HepG2 (cell line): Measurements from ENCODE around the gene EXOC6B. TPM values are rescaled to one million over a fixed set of nuclear protein-coding genes. Genes with fewer than 3 reads are reported as not detected.

ENCODE experiments used
- FOXA3 ChIP-seq: IDR thresholded peaks from 2 replicates; pipeline ENCODE4 v1.6.1; 2016; ENCODE audit warnings: missing genetic modification reagents, missing compliant biosample characterization
- FOXK2 ChIP-seq: fragments of 450-650 bp; IDR thresholded peaks from 2 replicates; pipeline ENCODE4 v1.6.1; 2016
- NR2F6 ChIP-seq, 2 experiments: IDR thresholded peaks; 2 replicates each; pipeline ENCODE4 v1.6.1; 2016; ENCODE audit warnings: antibody characterized with exemption in 1 of 2, mild to moderate bottlenecking in 1 of 2
- PAWR ChIP-seq: sonication (generic); formaldehyde crosslinking; IDR thresholded peaks from 2 replicates; pipeline ENCODE4 v1.4.0; 2020; ENCODE audit warnings: missing genetic modification reagents, mild to moderate bottlenecking, borderline replicate concordance
- PCBP2 ChIP-seq: fragments of 200-400 bp; formaldehyde crosslinking; optimal IDR thresholded peaks from 2 replicates; pipeline ENCODE3; 2018; ENCODE audit warnings: low read length, low read depth; ENCODE audit not compliant: poor library complexity, severe bottlenecking
- STAT5B ChIP-seq: sonication (generic); formaldehyde crosslinking; IDR thresholded peaks from 2 replicates; pipeline ENCODE4 v1.4.0; 2020; ENCODE audit warnings: missing genetic modification reagents
- TEAD3 ChIP-seq: optimal IDR thresholded peaks from 2 replicates; pipeline ENCODE3; 2016; ENCODE audit warnings: borderline replicate concordance
- ZFP82 ChIP-seq: sonication (generic); formaldehyde crosslinking; IDR thresholded peaks from 2 replicates; pipeline ENCODE4 v1.5.1; 2020; ENCODE audit warnings: mild to moderate bottlenecking, missing genetic modification reagents, borderline replicate concordance
- ZNF230 ChIP-seq: sonication (generic); formaldehyde crosslinking; IDR thresholded peaks from 2 replicates; pipeline ENCODE4 v1.4.0; 2020; ENCODE audit warnings: mild to moderate bottlenecking, missing genetic modification reagents
- ZNF251 ChIP-seq: sonication (generic); formaldehyde crosslinking; IDR thresholded peaks from 2 replicates; pipeline ENCODE4 v1.9.0; 2021; ENCODE audit warnings: mild to moderate bottlenecking, missing genetic modification reagents
- ZNF329 ChIP-seq: sonication (generic); formaldehyde crosslinking; IDR thresholded peaks from 2 replicates; pipeline ENCODE4 v1.9.0; 2021; ENCODE audit warnings: low read depth, mild to moderate bottlenecking, missing genetic modification reagents
- ZNF350 ChIP-seq: sonication (generic); formaldehyde crosslinking; IDR thresholded peaks from 2 replicates; pipeline ENCODE4 v1.4.0; 2020; ENCODE audit warnings: mild to moderate bottlenecking, low read depth, missing genetic modification reagents, borderline replicate concordance
- ZNF546 ChIP-seq: sonication (generic); formaldehyde crosslinking; conservative IDR thresholded peaks from 2 replicates; pipeline ENCODE4 v1.8.1; 2023; ENCODE audit warnings: mild to moderate bottlenecking, missing genetic modification reagents
- polyA plus RNA-seq, 8 experiments: library from polyadenylated mRNA; depleted of rRNA in 3 of 8; stranded (reverse) in 7 of 8; unstranded in 1 of 8; fragments of >200 nt; fragmentation: Illumina TruSeq in 4 of 8; extraction: Trizol in 4 of 8; gene quantifications; 2 replicates each; pipeline versions ENCODE4 v1.2.1 to v1.2.3, GENCODE V29; 2011 to 2016; ENCODE audit warnings: low read depth in 4 of 8, missing spikeins in 1 of 8, mixed read lengths in 1 of 8; ENCODE audit not compliant: insufficient read depth in 1 of 8
- total RNA-seq, 5 experiments: library from RNA; depleted of rRNA; stranded (reverse); fragments of >200 nt; fragmentation: Illumina TruSeq; extraction: Trizol; gene quantifications; 2 replicates each; pipeline ENCODE4 v1.2.3, GENCODE V29; 2016; ENCODE audit warnings: low read depth in 1 of 5
- TF ChIP-seq, protein P1 (sequence below): sonication (generic); formaldehyde crosslinking; IDR thresholded peaks from 2 replicates; pipeline ENCODE4 v1.4.0; 2020; ENCODE audit warnings: missing genetic modification reagents, borderline replicate concordance
- TF ChIP-seq, protein P2 (sequence below): sonication (generic); formaldehyde crosslinking; IDR thresholded peaks from 2 replicates; pipeline ENCODE4 v1.4.0; 2020; ENCODE audit warnings: mild to moderate bottlenecking, missing genetic modification reagents
- TF ChIP-seq, protein P3 (sequence below): sonication (generic); formaldehyde crosslinking; IDR thresholded peaks from 2 replicates; pipeline ENCODE4 v1.4.0; 2020; ENCODE audit warnings: mild to moderate bottlenecking, missing genetic modification reagents
- TF ChIP-seq, protein P4 (sequence below): sonication (generic); formaldehyde crosslinking; conservative IDR thresholded peaks from 2 replicates; pipeline ENCODE4 v1.8.0; 2022; ENCODE audit warnings: mild to moderate bottlenecking, moderate library complexity, missing genetic modification reagents
- TF ChIP-seq, protein P5 (sequence below): sonication (generic); formaldehyde crosslinking; IDR thresholded peaks from 2 replicates; pipeline ENCODE4 v1.4.0; 2020; ENCODE audit warnings: missing genetic modification reagents, mild to moderate bottlenecking, borderline replicate concordance

Gene EXOC6B
- total and polyA plus RNA-seq, 2 of the 13 experiments (the other 11 are each of a cell fraction or from before 2014, with no cell fraction given), result 9.1 to 15.9 TPM

DNA sequence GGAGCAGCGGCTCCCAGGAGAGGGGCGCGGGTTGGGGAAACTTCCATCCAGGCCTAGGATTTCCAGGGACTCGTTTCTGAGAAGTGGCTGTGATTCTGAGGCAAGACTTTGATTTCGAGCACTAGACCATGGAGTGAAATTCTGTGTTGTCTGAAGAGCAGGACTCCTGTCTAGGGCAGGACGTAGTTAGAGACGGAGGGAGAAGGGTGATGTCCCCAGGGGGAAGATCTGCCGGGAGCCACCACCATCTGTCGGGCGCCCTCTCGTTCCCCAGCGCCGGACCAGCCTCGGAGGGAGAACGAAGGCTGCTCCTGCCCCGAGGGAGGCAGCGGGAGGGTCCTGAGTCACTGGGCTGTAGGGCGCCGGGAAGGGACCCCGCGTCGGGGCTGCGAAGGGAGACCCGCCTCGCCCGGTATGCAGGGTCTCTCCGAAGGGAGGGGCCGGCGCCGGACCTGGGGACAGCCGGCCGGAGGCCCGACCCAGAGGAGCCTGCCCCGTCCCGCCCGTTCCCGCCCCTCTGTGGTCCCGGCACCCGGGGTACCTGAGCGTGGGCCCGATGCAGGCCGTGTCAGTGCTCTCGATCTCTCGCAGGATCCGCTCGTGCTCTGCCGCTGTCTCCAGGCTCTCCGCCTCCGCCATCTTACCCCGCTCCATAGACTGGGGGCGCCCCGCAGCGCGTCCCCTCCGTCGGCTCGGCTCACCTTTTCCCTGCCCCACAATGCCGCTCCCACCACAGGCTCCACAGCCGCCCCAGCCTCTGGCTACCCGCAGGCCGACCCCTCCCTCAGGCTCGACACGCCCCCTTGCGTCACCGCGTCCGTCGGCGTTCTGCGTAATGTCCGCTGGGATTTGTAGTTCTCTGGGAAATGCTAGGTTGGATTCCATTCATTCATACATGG, at the start of gene EXOC6B (continued):
- TF ChIP-seq, protein P1, sequence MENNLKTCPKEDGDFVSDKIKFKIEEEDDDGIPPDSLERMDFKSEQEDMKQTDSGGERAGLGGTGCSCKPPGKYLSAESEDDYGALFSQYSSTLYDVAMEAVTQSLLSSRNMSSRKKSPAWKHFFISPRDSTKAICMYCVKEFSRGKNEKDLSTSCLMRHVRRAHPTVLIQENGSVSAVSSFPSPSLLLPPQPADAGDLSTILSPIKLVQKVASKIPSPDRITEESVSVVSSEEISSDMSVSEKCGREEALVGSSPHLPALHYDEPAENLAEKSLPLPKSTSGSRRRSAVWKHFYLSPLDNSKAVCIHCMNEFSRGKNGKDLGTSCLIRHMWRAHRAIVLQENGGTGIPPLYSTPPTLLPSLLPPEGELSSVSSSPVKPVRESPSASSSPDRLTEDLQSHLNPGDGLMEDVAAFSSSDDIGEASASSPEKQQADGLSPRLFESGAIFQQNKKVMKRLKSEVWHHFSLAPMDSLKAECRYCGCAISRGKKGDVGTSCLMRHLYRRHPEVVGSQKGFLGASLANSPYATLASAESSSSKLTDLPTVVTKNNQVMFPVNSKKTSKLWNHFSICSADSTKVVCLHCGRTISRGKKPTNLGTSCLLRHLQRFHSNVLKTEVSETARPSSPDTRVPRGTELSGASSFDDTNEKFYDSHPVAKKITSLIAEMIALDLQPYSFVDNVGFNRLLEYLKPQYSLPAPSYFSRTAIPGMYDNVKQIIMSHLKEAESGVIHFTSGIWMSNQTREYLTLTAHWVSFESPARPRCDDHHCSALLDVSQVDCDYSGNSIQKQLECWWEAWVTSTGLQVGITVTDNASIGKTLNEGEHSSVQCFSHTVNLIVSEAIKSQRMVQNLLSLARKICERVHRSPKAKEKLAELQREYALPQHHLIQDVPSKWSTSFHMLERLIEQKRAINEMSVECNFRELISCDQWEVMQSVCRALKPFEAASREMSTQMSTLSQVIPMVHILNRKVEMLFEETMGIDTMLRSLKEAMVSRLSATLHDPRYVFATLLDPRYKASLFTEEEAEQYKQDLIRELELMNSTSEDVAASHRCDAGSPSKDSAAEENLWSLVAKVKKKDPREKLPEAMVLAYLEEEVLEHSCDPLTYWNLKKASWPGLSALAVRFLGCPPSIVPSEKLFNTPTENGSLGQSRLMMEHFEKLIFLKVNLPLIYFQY, result peak; percentile 81; the same call in 1 of the 2 replicates
- TF ChIP-seq ZFP82, result no peak
- peak; percentile 89; the same call in 1 of the 2 replicates for TF ChIP-seq ZNF350 (CRISPR knock-in tag)
- no peak for TF ChIP-seq PCBP2
- peak; percentile 62; the same call in 1 of the 2 replicates for TF ChIP-seq FOXA3
- no peak for TF ChIP-seq ZNF546
- TF ChIP-seq PAWR (CRISPR knock-in tag), result 0 out of 2 replicates have a peak, but pooled peaks have one; percentile 95
- TF ChIP-seq, protein P2, sequence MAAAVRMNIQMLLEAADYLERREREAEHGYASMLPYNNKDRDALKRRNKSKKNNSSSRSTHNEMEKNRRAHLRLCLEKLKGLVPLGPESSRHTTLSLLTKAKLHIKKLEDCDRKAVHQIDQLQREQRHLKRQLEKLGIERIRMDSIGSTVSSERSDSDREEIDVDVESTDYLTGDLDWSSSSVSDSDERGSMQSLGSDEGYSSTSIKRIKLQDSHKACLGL (CRISPR knock-in tag), result peak; percentile 86
- TF ChIP-seq, protein P3, sequence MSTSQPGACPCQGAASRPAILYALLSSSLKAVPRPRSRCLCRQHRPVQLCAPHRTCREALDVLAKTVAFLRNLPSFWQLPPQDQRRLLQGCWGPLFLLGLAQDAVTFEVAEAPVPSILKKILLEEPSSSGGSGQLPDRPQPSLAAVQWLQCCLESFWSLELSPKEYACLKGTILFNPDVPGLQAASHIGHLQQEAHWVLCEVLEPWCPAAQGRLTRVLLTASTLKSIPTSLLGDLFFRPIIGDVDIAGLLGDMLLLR, result peak; percentile 56; the same call in 1 of the 2 replicates
- TF ChIP-seq STAT5B, result no peak
- TF ChIP-seq ZNF251 (CRISPR knock-in tag), result no peak
- TF ChIP-seq ZNF329, result no peak
- TF ChIP-seq FOXK2, result no peak
- TF ChIP-seq, protein P4, sequence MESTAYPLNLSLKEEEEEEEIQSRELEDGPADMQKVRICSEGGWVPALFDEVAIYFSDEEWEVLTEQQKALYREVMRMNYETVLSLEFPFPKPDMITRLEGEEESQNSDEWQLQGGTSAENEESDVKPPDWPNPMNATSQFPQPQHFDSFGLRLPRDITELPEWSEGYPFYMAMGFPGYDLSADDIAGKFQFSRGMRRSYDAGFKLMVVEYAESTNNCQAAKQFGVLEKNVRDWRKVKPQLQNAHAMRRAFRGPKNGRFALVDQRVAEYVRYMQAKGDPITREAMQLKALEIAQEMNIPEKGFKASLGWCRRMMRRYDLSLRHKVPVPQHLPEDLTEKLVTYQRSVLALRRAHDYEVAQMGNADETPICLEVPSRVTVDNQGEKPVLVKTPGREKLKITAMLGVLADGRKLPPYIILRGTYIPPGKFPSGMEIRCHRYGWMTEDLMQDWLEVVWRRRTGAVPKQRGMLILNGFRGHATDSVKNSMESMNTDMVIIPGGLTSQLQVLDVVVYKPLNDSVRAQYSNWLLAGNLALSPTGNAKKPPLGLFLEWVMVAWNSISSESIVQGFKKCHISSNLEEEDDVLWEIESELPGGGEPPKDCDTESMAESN (CRISPR knock-in tag), result peak; percentile 82; the same call in 1 of the 2 replicates
- TF ChIP-seq TEAD3 (CRISPR knock-in tag), result peak; percentile 84
- TF ChIP-seq ZNF230, result peak; percentile 91
- TF ChIP-seq, protein P5, sequence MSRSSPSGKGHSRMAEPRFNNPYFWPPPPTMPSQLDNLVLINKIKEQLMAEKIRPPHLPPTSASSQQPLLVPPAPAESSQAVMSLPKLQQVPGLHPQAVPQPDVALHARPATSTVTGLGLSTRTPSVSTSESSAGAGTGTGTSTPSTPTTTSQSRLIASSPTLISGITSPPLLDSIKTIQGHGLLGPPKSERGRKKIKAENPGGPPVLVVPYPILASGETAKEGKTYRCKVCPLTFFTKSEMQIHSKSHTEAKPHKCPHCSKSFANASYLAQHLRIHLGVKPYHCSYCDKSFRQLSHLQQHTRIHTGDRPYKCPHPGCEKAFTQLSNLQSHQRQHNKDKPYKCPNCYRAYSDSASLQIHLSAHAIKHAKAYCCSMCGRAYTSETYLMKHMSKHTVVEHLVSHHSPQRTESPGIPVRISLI (CRISPR knock-in tag), result peak; percentile 61; the same call in 1 of the 2 replicates
- TF ChIP-seq NR2F6 (IDR thresholded peaks at IDR 0.05), result no peak
- peak; percentile 55 for TF ChIP-seq NR2F6 (CRISPR knock-in tag; IDR thresholded peaks at IDR 0.05)
